Measurements from ENCODE around the gene SEZ6L.
A peak's percentile ranks its signal among the peaks of the same experiment; 100 is the strongest.

The SEZ6L gene

DNA sequence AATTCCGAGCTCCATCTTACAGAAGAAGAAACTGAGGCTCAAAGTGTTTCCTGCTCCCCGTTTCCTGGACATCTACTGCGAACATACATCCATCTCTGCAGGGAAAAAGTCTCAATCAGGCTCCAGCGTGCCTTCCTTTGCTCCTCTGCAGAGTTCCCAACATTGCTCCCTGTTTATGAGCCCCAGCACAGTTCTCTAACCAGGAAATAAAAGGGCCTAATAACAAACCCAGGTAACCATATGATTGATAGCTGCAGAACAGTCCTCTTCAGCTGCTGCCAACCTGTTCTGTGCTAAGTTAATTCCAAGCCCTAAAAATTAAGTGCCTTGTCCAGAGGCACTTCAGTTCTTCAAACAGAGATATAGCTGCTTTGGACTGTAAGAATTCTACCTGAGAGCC is 154.9 kb downstream of the SEZ6L start:
- DNase-seq (ENCODE audit: low spot score), result no peak
- TF ChIP-seq CTCF (IDR thresholded peaks at IDR 0.05; ENCODE audit: borderline replicate concordance, control extremely low read depth, extremely low read depth, insufficient read depth, missing control alignments), result no peak
- in situ Hi-C loops (cut with MboI; ENCODE audit: low sequenced_read_pairs, unreplicated experiment), result no loop called here

GRCh38 chr22:26325641-26326040 is 156.4 kb downstream of the SEZ6L start:
- DNase-seq (ENCODE audit: low spot score), result no peak
- in situ Hi-C loops (cut with MboI; ENCODE audit: low sequenced_read_pairs, unreplicated experiment), result loop anchor here (25.0 kb wide), 1 partner anchor 838 kb away; no protein-coding TSS in a partner anchor
- TF ChIP-seq CTCF (IDR thresholded peaks at IDR 0.05; ENCODE audit: borderline replicate concordance, control extremely low read depth, extremely low read depth, insufficient read depth, missing control alignments), result no peak

GRCh38 chr22:26326803-26327202 is 157.5 kb downstream of the SEZ6L start:
- TF ChIP-seq CTCF (IDR thresholded peaks at IDR 0.05; ENCODE audit: borderline replicate concordance, control extremely low read depth, extremely low read depth, insufficient read depth, missing control alignments), result no peak
- in situ Hi-C loops (cut with MboI; ENCODE audit: low sequenced_read_pairs, unreplicated experiment), result loop anchor here (25.0 kb wide), 1 partner anchor 840 kb away; no protein-coding TSS in a partner anchor
- no peak for DNase-seq (ENCODE audit: low spot score)

DNA sequence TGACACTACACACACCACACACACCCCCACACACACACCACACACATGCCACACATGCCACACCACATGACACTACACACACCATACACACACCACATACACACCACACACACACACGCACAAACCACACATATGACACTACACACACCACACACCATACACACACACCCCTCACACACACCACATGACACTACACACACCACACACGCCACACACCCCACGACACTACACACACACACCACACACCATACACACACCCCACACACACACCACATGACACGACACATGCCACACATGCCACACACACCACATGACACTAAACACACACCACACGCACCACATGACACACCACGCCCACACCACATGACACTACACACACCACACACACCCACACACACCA is 158.0 kb downstream of the SEZ6L start:
- no peak for TF ChIP-seq CTCF (IDR thresholded peaks at IDR 0.05; ENCODE audit: borderline replicate concordance, control extremely low read depth, extremely low read depth, insufficient read depth, missing control alignments)
- in situ Hi-C loops (cut with MboI; ENCODE audit: low sequenced_read_pairs, unreplicated experiment), result loop anchor here (25.0 kb wide), 1 partner anchor 840 kb away; no protein-coding TSS in a partner anchor
- no peak for DNase-seq (ENCODE audit: low spot score)

DNA sequence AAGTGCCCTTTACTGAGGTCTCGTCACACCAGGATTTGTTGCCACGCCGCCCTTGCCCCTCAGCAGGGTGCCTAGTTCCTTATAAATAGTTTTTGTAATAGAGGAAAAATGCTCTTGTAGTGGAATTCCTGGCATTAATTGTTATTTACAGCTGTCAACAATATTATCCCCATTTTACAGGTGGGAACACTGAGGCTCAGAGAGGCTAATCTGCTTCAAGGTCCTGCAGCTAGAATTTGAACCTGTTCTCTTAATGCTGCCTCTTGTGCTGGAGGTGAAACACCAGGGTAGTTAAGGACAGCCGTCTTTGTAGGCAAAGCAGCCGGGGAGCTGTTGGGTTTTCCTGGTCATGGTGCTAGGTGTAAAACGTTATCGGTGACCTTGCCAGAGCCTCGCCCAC is 159.0 kb downstream of the SEZ6L start:
- no peak for TF ChIP-seq CTCF (IDR thresholded peaks at IDR 0.05; ENCODE audit: borderline replicate concordance, control extremely low read depth, extremely low read depth, insufficient read depth, missing control alignments)
- in situ Hi-C loops (cut with MboI; ENCODE audit: low sequenced_read_pairs, unreplicated experiment), result loop anchor here (25.0 kb wide), 1 partner anchor 841 kb away; no protein-coding TSS in a partner anchor

DNA sequence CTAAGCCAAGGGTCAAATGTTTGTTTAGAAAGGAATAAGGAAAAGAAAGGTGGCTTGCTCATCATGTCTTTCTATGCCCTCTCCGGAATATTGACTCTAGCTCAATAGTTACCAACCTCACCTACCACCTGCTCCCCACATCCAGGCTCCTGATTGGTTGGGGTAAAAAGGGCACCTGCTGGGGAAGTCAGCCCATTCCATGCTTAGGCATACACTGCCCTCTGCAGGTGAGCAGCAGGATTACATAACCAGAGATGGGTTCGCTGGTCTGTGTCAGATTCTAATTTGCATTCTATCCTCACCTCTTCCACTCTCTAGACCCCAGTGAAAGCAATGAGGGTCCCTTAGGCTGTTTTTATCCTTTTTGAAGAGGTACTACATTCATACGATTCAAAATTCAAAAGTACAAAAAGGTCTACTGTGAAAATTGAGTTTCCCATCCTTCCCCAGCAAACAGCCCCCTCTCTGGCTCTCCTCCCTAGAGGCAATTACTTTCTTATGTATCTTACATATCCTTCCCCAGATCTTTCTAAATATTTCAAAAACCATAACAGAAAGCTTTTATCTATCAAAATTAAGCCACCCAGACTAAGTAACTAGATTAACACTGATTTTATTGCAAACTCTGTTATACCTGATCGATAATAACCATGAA is 161.8 kb downstream of the SEZ6L start:
- in situ Hi-C loops (cut with MboI; ENCODE audit: low sequenced_read_pairs, unreplicated experiment), result loop anchor here (10.0 to 25.0 kb wide), 2 partner anchors 556 to 844 kb away; no protein-coding TSS in a partner anchor
- TF ChIP-seq CTCF (IDR thresholded peaks at IDR 0.05; ENCODE audit: borderline replicate concordance, control extremely low read depth, extremely low read depth, insufficient read depth, missing control alignments), result peak; percentile 80
- DNase-seq (ENCODE audit: low spot score), result peak; percentile 75

More for the DNA sequence above, 159.0 kb downstream of the SEZ6L start:
- DNase-seq (ENCODE audit: low spot score), result no peak

All from GM13976 (cell line).